NCI-H2029 treated with DMSO at 0.1 percent for 48 hours (cell line): ENCODE measurements around the gene GPR137.
"Not testable (repeated sequence)": the region's sequence is repeated elsewhere in the genome, so short reads cannot be mapped to it uniquely, and the experiment has no call there.

ENCODE experiments used
- DNase-seq: peaks from one replicate; lab custom pipeline; 2025; lab: John Stamatoyannopoulos, UW

GPR137 gene

DNA sequence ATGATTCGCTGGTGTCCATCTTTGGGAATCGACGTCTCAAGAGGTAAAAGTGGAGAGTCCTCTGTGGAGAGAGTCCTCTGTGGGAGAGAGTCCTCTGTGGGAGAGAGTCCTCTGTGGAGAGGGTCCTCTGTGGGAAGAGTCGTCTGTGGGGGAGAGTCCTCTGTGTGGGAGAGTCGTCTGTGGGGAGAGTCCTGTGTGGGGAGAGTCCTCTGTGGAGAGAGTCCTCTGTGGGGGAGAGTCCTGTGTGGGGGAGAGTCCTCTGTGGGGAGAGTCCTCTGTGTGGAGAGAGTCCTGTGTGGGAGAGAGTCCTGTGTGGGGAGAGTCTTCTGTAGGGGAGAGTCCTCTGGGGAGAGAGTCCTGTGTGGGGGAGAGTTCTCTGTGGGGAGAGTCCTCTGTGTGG lies 35.4 kb downstream of the GPR137 start:
- no peak for DNase-seq

DNA sequence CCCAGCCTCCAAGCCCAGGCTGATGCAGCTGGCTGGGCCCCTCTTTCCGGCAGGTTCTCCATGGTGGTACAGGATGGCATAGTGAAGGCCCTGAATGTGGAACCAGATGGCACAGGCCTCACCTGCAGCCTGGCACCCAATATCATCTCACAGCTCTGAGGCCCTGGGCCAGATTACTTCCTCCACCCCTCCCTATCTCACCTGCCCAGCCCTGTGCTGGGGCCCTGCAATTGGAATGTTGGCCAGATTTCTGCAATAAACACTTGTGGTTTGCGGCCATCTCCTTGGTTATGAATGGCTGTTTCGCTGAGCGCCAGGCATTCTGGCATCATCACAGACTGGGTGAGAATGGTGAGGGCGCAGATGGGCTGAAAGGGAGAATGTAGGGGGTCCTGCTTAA lies 35.9 kb downstream of the GPR137 start:
- peak; percentile 58 for DNase-seq

DNA sequence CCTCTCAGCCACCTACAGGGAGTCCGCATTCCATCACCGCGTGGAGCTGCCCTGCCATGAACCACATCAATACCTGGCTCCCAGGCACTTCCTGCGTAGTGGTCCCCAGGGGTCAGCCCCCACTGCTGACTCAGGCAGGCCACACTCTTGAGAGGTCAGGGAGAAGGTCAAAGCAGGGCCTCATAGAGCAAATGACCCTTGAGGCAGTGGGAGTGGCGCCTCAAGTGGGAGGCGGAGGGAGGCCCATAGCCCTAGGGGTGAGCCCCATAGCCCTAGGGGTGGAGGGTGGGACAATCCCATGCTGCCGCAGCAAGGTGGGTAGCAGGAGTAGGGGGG lies 37.2 kb downstream of the GPR137 start:
- no peak for DNase-seq

DNA sequence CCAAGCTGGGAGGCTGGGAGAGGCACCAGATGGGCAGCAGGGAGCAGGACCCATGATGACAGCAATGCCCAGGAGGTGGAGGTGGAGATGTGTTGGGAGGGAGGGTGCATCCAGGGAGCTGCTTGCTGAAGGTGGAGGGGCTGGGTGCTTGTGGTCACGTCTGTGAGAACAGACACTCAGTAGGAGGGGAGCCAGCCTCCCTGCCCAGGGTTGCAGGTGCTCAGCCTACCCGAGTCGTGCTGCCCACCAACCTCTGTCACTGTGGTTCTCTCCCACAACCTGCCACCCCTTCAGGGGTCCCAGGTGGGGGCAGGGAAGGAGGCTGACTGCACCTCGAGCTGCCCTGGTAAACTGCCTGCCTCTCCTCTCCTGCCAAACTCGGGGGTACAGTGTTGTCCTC lies 37.7 kb downstream of the GPR137 start:
- no peak for DNase-seq

DNA sequence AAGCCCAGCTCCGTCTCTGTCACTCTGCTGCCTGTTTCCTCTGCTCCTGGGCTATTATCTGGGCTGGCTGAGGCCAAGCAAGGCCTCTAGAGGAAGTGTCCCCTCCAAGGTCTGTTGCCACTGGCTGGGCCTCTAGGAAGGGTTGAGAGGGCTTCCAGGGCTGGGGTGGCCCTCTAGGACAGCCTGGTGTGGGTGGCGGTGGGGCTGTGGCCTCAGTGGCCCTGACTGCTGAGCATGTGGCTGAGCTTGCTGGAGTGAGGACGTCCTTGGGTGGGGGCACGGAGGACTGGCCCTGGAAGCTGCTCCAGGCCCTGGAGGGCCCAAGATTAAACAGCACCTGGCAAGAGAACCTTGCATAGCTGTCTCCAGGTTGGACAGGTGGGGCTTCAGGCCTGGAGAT lies 38.3 kb downstream of the GPR137 start:
- not testable (repeated sequence) for DNase-seq

DNA sequence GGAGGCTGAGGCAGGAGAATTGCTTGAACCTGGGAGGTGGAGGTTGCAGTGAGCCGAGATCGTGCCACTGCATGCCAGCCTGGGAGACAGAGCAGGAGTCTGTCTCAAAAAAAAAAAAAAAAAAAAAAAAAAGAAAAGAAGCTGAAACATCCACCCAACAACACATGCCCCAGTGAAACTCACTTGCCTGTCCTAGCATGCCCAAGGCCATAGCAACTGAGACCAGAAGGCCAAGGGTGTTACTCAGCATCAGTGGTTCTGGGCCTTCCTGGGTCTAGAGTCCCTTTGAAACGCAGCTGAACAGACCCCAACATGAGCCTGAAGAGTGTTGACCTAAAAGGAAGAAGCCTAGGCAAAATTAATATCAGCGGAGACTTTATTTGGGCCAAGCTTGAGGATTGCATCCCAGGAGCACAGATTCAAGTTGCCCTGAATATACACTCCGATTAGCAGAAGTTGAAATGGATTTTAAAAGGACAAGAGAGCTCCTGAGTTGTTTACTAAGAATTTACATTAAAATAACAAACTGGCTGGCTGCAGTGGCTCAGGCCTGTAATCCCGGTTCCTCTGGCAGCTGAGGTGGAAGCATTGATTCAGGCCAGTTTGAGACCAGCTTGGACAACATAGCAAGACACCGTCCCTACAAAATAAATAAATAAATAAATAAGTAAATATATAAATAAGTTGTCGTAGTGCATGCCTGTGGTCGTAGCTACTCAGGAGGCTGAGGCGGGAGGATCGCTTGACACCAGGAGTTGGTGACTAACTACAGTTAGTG lies 39.2 kb downstream of the GPR137 start:
- DNase-seq = no peak

DNA sequence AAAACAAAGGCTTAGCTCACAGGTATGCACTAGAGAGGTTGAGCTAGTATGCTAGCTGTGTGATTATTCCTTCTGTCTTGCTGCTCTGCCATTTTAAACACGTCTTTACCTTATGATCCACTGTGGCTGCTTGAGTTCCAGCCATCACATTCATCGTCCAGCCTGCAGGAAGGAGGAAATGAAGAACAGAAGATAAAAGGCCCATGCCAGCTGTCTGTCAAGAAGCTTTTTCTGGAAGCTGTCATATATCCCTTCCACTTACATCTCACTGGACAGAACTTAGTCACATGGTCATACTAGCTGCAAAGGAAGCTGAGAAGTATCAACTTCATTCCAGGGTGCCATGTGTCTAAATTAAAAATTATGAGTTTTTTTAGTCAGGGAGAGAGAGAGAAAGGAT lies 41.7 kb downstream of the GPR137 start:
- no peak for DNase-seq

DNA sequence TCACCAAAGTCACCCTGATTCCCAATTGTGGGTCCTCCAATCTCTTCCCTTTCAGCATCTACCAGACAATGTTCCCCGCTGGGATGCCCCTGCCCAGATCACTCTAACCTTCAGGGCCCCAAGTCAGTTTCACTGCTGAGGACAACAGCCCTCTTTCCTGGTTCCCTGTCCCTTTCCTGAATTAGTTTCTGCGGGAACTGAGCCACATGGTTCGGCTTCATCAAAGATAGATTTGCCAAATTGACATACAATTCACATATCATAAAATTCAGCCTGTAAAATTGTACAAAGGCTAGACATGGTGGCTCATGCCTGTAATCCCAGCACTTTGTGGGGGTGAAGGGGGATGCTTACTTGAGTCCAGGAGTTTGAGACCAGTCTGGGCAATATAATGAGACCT lies 42.3 kb downstream of the GPR137 start:
- no peak for DNase-seq

DNA sequence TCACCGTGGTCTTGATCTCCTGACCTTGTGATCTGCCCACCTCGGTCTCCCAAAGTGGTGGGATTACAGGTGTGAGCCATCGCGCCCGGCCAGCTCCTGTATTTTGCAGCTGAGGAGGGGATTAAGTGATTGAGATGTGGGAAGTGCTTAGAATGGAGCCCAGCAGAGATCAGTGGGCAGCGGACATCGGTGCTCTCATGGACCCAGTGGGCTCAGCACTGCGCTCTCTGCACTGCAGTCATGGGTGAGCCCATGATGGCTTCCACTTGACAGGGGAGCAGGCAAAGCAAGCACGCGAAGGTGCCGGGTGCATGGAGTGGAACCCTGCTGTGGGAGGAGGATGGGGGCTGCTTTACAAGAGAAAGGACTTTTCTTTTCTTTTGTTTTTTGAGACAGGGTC lies 45.2 kb downstream of the GPR137 start:
- no peak for DNase-seq

DNA sequence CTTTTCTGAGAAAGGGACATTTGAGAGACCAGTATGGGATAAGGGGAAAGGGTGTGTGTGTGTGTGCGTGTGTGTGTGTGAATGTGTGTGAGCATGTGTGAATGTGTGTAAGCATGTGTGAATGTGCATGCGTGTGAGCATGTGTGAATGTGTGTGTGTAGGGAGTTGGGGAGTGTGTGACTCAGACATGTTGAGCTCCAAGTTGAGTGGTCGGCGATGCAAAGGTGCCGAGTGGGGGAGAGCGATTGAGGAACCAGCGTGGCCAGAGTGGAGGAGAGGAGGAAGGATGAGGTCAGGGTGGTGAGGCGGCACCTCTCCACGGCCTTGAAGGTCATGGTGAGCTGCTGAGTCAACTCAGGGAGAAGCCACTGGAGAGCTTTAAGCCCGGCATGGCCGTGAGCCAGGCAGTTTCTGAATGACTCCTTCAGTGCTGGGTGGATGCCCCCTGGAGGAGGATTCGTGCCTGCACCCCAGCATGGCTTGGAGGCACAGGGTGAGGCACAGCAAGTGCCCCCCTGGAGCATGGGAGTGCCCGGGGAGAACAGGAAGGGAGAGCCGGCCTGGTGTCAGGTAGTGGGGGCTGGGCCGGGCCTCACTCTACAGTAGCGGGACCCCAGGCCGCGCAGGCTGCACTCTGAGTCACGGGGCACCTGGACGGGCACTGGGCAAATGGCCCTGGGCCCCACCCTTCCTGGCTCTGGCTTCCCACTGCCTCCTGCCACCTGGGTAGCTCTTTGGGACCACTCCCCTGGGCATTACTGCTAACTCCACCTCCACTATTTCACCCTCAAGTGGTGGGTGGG lies 46.1 kb downstream of the GPR137 start:
- peak; percentile 53 for DNase-seq

DNA sequence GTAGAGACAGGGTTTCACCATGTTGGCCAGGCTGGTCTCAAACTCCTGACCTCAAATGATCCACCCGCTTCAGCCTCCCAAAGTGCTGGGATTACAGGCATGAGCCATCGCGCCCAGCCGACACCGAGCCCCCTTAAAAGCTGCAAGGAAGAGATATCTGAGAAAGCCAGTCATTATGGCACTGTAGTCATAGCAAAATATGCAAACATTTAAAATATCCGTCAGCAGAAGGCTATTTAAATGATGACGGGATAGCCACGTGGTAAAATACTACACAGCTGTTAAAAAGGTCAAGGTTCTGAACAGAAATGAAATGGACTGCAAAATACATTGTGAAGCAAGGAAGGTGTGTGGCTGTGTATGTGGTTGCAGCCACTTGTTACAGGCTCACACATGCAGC lies 47.9 kb downstream of the GPR137 start:
- DNase-seq = no peak

DNA sequence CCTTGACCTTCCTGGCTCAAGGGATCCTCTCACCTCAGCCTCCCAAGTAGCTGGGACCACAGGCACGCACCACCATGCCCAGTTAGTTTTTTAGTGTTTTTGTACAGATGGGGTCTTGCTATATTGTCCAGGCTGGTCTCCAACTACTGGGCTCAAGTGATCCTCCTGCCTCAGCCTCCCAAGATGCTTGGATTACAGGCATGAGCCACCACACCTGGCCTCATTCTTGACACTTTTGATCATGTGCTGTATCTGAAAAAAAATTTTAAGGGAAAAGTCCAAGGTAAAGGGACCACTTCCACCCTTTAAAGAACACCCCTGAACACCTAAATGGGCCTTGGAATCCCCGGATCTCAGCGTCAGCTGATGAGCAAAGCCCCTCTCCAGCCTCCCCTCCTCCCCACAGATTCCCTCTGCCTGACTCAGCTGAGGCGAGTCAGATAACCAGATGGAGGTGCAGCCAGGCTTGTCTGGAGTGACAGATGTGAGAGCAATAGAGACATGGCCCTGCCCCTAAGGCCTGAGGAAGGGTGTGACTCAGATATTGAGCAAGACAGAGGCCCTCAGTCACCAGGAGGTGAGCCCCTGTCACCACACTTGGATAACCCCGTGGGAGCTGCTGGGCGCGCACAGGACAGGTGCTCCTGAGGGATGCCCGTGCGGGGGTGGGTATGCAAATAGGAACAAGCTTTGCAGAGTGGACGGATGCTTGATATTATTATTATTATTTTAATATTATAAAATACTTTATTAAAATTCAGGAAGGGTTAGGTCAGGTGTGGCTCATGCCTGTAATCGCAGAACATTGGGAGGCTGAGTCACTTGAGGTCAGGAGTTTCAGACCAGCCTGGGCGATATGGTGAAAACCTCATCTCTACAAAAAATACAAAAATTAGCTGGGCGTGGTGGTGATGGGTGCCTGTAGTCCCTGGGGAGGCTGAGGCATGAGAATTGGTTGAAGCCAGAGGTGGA lies 49.4 kb downstream of the GPR137 start:
- no peak for DNase-seq

DNA sequence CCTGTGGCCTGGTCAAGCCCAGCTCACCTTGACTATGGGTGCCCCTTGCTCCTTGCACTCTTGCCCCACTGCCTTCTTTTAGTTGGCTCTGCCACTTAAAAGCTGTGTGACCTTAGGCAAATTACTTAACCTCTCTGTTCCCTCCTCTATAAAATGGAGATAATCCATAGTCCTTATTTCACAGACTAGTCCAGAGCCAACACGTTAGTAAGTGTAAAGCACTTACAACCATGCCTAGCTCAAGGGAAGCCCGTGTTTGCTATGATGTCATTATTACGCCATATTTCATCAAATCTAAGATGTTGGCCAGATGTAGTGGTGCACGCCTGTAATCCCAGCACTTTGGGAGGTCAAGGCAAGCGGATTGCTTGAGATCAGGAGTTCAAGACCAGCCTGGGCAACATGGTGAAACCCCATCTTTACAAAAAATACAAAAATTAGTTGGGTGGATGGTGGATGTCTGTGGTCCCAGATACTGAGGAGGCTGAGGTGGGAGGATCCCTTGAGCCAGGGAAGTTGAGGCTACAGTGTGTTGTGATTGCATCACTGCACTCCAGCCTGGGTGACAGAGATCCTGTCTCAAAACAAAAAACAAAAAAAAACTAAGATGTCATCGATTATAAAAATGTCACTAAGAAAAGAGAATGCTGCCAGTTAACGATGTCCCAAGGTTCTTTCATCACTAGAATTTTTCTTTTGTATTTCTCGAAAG lies 52.0 kb downstream of the GPR137 start:
- DNase-seq = no peak

DNA sequence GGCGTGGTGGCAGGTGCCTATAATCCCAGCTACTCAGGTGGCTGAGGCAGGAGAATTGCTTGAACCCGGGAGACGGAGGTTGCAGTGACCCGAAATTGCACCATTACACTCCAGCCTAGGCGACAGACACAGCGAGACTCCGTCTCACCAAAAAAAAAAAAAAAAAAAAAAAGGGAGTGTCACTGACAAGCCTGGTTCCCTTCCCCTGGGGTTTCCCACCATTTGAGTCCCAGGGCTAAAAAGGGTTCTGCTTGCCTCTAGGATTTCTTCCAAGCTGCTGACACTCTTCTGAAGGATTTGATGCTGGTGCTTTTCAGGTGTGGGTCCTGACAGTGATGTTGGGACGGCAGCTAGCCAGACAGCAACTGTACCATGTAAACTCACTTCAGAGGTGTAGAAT lies 53.1 kb downstream of the GPR137 start:
- no peak for DNase-seq
